IMR-90 (cell line): Measurements from ENCODE around the gene HIVEP3. TPM values are rescaled to one million over a fixed set of nuclear protein-coding genes. Genes with fewer than 3 reads are reported as not detected.

Experiments
- ATAC-seq: fragments of 200-7000 bp; cut with Tn5 transposase; 2 replicates; pipeline ENCODE4 v1.9.1; 2020; ENCODE audit warnings: low read depth, mild to moderate bottlenecking, moderate library complexity
- BruUV-seq: library from RNA; stranded (reverse); fragments of 400-500 nt; replicated peaks from 2 replicates; lab custom pipeline; 2021; lab: Mats Ljungman, UMichigan
- CTCF ChIA-PET: fragments of 300-600 bp; formaldehyde crosslinking; extraction: SDS; loops from one replicate; lab custom pipeline; 2021; ENCODE audit warnings: antibody characterized with exemption; lab: Yijun Ruan, JAX
- POLR2A ChIA-PET: fragments of 300-600 bp; sonication (Branson Sonifier 250); formaldehyde crosslinking; loops from one replicate; lab custom pipeline; 2022; ENCODE audit warnings: antibody characterized with exemption; ENCODE audit not compliant: unreplicated experiment; lab: Charles Lee
- DNase-seq: peaks from one replicate; pipeline ENCODE4 v3.0.0; 2013
- H2AFZ ChIP-seq: replicated peaks from 2 replicates; pipeline ENCODE3; 2013; ENCODE audit warnings: low read length, mild to moderate bottlenecking; ENCODE audit not compliant: poor library complexity
- H2AK5ac ChIP-seq: 2 replicates; pipeline ENCODE4 v1.6.1; 2013; ENCODE audit warnings: low read depth, low read length, inconsistent platforms
- H2AK9ac ChIP-seq: replicated peaks from 2 replicates; pipeline ENCODE3; 2013; ENCODE audit warnings: mild to moderate bottlenecking, low read depth, low read length, moderate library complexity; ENCODE audit not compliant: poor library complexity
- H2BK120ac ChIP-seq: 2 replicates; pipeline ENCODE4 v1.6.1; 2013; ENCODE audit warnings: low read depth, low read length, inconsistent platforms
- H2BK15ac ChIP-seq: 3 replicates; pipeline ENCODE4 v1.6.1; 2013; ENCODE audit warnings: low read depth, low read length, inconsistent platforms
- H2BK20ac ChIP-seq: 2 replicates; pipeline ENCODE4 v1.6.1; 2013; ENCODE audit warnings: low read depth, mild to moderate bottlenecking, inconsistent platforms, low read length, moderate library complexity
- H2BK5ac ChIP-seq: 2 replicates; pipeline ENCODE4 v1.6.1; 2013; ENCODE audit warnings: mild to moderate bottlenecking, low read depth, low read length, inconsistent platforms; ENCODE audit not compliant: poor library complexity, severe bottlenecking
- H3K14ac ChIP-seq: replicated peaks from 2 replicates; pipeline ENCODE4 v1.6.1; 2013; ENCODE audit warnings: low read depth, low read length, inconsistent platforms
- H3K18ac ChIP-seq: 2 replicates; pipeline ENCODE4 v1.6.1; 2013; ENCODE audit warnings: low read depth, low read length, control low read depth
- H3K23ac ChIP-seq: 2 replicates; pipeline ENCODE4 v1.6.1; 2013; ENCODE audit warnings: low read depth, low read length, inconsistent platforms
- H3K27ac ChIP-seq: 2 replicates; pipeline ENCODE4 v1.5.1; 2013; ENCODE audit warnings: mild to moderate bottlenecking, control low read depth, low read length; ENCODE audit not compliant: insufficient read depth
- H3K27me3 ChIP-seq: 2 replicates; pipeline ENCODE4 v1.6.1; 2013; ENCODE audit warnings: low read length; ENCODE audit not compliant: control insufficient read depth, insufficient read depth
- H3K36me3 ChIP-seq: 2 replicates; pipeline ENCODE4 v1.6.1; 2013; ENCODE audit warnings: low read length, mixed read lengths; ENCODE audit not compliant: control insufficient read depth, insufficient read depth
- H3K4ac ChIP-seq: 2 replicates; pipeline ENCODE4 v1.6.1; 2013; ENCODE audit warnings: low read depth, low read length, inconsistent platforms
- H3K4me1 ChIP-seq: 2 replicates; pipeline ENCODE4 v1.6.1; 2013; ENCODE audit warnings: low read length, mixed read lengths; ENCODE audit not compliant: control insufficient read depth, insufficient read depth
- H3K4me2 ChIP-seq: 2 replicates; pipeline ENCODE4 v1.6.1; 2013; ENCODE audit warnings: low read depth, mild to moderate bottlenecking, control low read depth, low read length, moderate library complexity
- H3K4me3 ChIP-seq: 2 replicates; pipeline ENCODE4 v1.5.1; 2013; ENCODE audit warnings: low read depth, mild to moderate bottlenecking, control low read depth, low read length, moderate library complexity; ENCODE audit not compliant: insufficient read depth
- H3K56ac ChIP-seq: 2 replicates; pipeline ENCODE4 v1.6.1; 2013; ENCODE audit warnings: low read length, inconsistent platforms; ENCODE audit not compliant: insufficient read depth; ENCODE audit errors: extremely low read depth
- H3K79me1 ChIP-seq, 2 experiments: 2 replicates each; pipeline ENCODE4 v1.6.1; 2013; ENCODE audit warnings: low read length in 2 of 2, inconsistent platforms in 1 of 2, low read depth in 1 of 2
- H3K9ac ChIP-seq: 2 replicates; pipeline ENCODE4 v1.6.1; 2013; ENCODE audit warnings: low read depth, low read length, control low read depth
- H3K9me1 ChIP-seq: 2 replicates; pipeline ENCODE4 v1.6.1; 2013; ENCODE audit warnings: low read length, inconsistent platforms; ENCODE audit not compliant: insufficient read depth
- H3K9me3 ChIP-seq: 2 replicates; pipeline ENCODE4 v1.6.1; 2013; ENCODE audit warnings: low read length; ENCODE audit not compliant: control insufficient read depth, insufficient read depth
- H4K20me1 ChIP-seq: 2 replicates; pipeline ENCODE4 v1.6.1; 2013; ENCODE audit warnings: low read length, inconsistent platforms; ENCODE audit not compliant: insufficient read depth
- H4K5ac ChIP-seq: 2 replicates; pipeline ENCODE4 v1.6.1; 2013; ENCODE audit warnings: mild to moderate bottlenecking, low read depth, low read length, control low read depth
- H4K8ac ChIP-seq, 2 experiments: 2 replicates each; pipeline ENCODE4 v1.6.1; 2013; ENCODE audit warnings: low read depth in 2 of 2, low read length in 2 of 2, control low read depth in 1 of 2, inconsistent platforms in 1 of 2
- H4K91ac ChIP-seq: 2 replicates; pipeline ENCODE4 v1.6.1; 2013; ENCODE audit warnings: low read depth, low read length, inconsistent platforms; ENCODE audit not compliant: insufficient read depth
- BHLHE40 ChIP-seq: fragments of 150-350 bp; IDR thresholded peaks from 2 replicates; pipeline ENCODE4 v1.6.1; 2016; ENCODE audit warnings: mild to moderate bottlenecking, low read depth, low read length
- CEBPB ChIP-seq: IDR thresholded peaks from 2 replicates; pipeline ENCODE4 v1.6.1; 2012; ENCODE audit warnings: low read depth, low read length, improper control_type of control experiment
- CHD1 ChIP-seq: IDR thresholded peaks from 2 replicates; pipeline ENCODE4 v1.6.1; 2012; ENCODE audit warnings: low read depth, low read length, improper control_type of control experiment
- CTCF ChIP-seq: conservative IDR thresholded peaks from 2 replicates; pipeline ENCODE4 v1.5.1; 2012; ENCODE audit warnings: mild to moderate bottlenecking, low read depth, low read length, improper control_type of control experiment
- ELK1 ChIP-seq: fragments of 150-350 bp; IDR thresholded peaks from 2 replicates; pipeline ENCODE4 v1.6.1; 2016; ENCODE audit warnings: low read depth, mild to moderate bottlenecking, low read length, moderate library complexity, borderline replicate concordance
- FOS ChIP-seq: fragments of 150-350 bp; IDR thresholded peaks from 2 replicates; pipeline ENCODE4 v1.6.1; 2016; ENCODE audit warnings: low read depth, low read length
- MAFK ChIP-seq: IDR thresholded peaks from 2 replicates; pipeline ENCODE4 v1.6.1; 2012; ENCODE audit warnings: low read depth, low read length, improper control_type of control experiment
- MXI1 ChIP-seq: IDR thresholded peaks from 2 replicates; pipeline ENCODE4 v1.6.1; 2012; ENCODE audit warnings: low read depth, mild to moderate bottlenecking, low read length, moderate library complexity, borderline replicate concordance
- POLR2A ChIP-seq: IDR thresholded peaks from 2 replicates; pipeline ENCODE4 v1.6.1; 2012; ENCODE audit warnings: mild to moderate bottlenecking, low read depth, low read length
- RAD21 ChIP-seq: IDR thresholded peaks from 2 replicates; pipeline ENCODE4 v1.6.1; 2012; ENCODE audit warnings: low read length, improper control_type of control experiment
- RCOR1 ChIP-seq: IDR thresholded peaks from 2 replicates; pipeline ENCODE4 v1.6.1; 2012; ENCODE audit warnings: mild to moderate bottlenecking, low read length, improper control_type of control experiment; ENCODE audit not compliant: insufficient replicate concordance
- RFX5 ChIP-seq: IDR thresholded peaks from 2 replicates; pipeline ENCODE4 v1.8.0; 2012; ENCODE audit warnings: low read depth, mild to moderate bottlenecking, low read length, moderate library complexity
- SMC3 ChIP-seq: fragments of 150-350 bp; IDR thresholded peaks from 2 replicates; pipeline ENCODE4 v1.6.1; 2016; ENCODE audit warnings: low read depth, mild to moderate bottlenecking, antibody characterized with exemption, low read length, moderate library complexity
- USF2 ChIP-seq: fragments of 150-350 bp; IDR thresholded peaks from 2 replicates; pipeline ENCODE4 v1.6.1; 2017; ENCODE audit warnings: mild to moderate bottlenecking, antibody characterized with exemption, low read length, low read depth
- whole genome bisulfite sequencing, 2 experiments: methylation state at CpG; one replicate each; pipeline versions ENCODE4 v1.1.5 to v1.1.7; 2013; ENCODE audit warnings: missing lambda C conversion rate in 2 of 2; ENCODE audit not compliant: insufficient read length in 1 of 2; ENCODE audit errors: extremely low coverage in 2 of 2; 5-methylcytosine and 5-hydroxymethylcytosine counted together
- dilution Hi-C: fragments of 300-500 bp; cut with HindIII; formaldehyde crosslinking; loops from one replicate; pipeline ENCODE4 v1.14.3; 2018; ENCODE audit warnings: low sequenced_read_pairs; ENCODE audit not compliant: unreplicated experiment
- in situ Hi-C: fragments of 300-500 bp; cut with MboI; formaldehyde crosslinking; loops from 3 replicates; pipeline ENCODE4 v1.14.3; 2019; ENCODE audit warnings: low sequenced_read_pairs, inconsistent platforms, mixed read lengths
- intact Hi-C: fragments of 100-400 bp; cut with micrococcal nuclease; formaldehyde crosslinking; loops from 2 replicates; pipeline ENCODE4 v1.10.0; 2022
- polyA plus RNA-seq, 3 experiments: library from polyadenylated mRNA; depleted of rRNA; stranded (reverse); fragments of >200 nt; gene quantifications; 2 replicates each; pipeline ENCODE4 v1.2.3, GENCODE V29; 2012; ENCODE audit warnings: low replicate concordance in 1 of 3
- total RNA-seq: library from RNA; depleted of rRNA; stranded (reverse); fragments of >200 nt; gene quantifications from 2 replicates; pipeline ENCODE4 v1.2.3, GENCODE V29; 2012

HIVEP3 gene
- total and polyA plus RNA-seq, 2 of the 4 experiments (the other 2 are of a cell fraction): 1.4 to 4.0 TPM

DNA sequence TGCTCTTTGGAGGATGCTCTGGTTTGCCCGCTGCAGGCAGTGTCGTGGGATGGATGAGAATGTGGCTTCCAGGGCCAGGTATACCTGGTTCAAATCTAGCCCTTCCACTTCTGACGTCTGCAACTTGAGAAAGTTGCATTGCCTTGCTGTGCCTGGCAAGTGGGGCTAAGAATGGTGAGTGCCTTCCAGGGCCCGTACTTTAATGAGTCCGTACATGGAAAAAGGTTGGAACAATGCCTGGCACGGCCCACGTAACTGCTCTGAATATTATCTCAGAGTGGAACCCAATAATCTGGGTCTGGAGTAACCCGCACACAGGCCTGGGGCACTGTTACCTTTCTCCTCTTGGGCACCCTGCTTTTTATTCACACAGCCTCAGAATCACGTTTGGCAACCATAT, 287.6 kb downstream of the HIVEP3 start:
- BruUV-seq: no TSS peak

More for the DNA sequence above, 287.6 kb downstream of the HIVEP3 start:
- peaks cover 28 to 45% of the 10 kb centered on the region in 2 experiments; a peak in 3 of 4 replicates for H3K79me1 ChIP-seq
- ATAC-seq: no peak
- ChIA-PET POLR2A (no interaction called here), CTCF (no interaction called here)
- H3K27me3 ChIP-seq: no peaks in the 10 kb centered on the region
- in situ Hi-C loops (no loop called here), intact Hi-C loops (no loop called here), dilution Hi-C loops (no loop called here)
- H2AK5ac ChIP-seq: peak overlapping the region; percentile 44
- peaks cover 23% of the 10 kb centered on the region for H3K4me1 ChIP-seq
- no peak overlapping the region for H3K27ac ChIP-seq
- H2BK120ac ChIP-seq: peak overlapping the region; percentile 4; the same call in 1 of the 2 replicates
- H4K20me1 ChIP-seq: peaks cover 8% of the 10 kb centered on the region
- peak overlapping the region; percentile 14; the same call in 1 of the 2 replicates for H2BK20ac ChIP-seq
- H3K18ac ChIP-seq: no peak overlapping the region
- H3K9ac ChIP-seq: no peak overlapping the region
- H2BK15ac ChIP-seq: no peak overlapping the region
- no peak overlapping the region for H2AFZ ChIP-seq
- H3K36me3 ChIP-seq: no peaks in the 10 kb centered on the region
- no peak overlapping the region for H3K14ac ChIP-seq
- no peak overlapping the region for H3K56ac ChIP-seq
- no peak overlapping the region for H3K4me3 ChIP-seq
- no peak overlapping the region for H4K91ac ChIP-seq
- no peak overlapping the region for H2AK9ac ChIP-seq
- H3K4ac ChIP-seq: no peak overlapping the region
- DNase-seq: no peak
- no peak overlapping the region for H4K5ac ChIP-seq
- peaks cover 20% of the 10 kb centered on the region for H3K9me1 ChIP-seq
- H2BK5ac ChIP-seq: no peak overlapping the region
- TF ChIP-seq RAD21 (no peak), RFX5 (no peak), USF2 (no peak), MXI1 (no peak), MAFK (no peak), FOS (no peak), BHLHE40 (no peak), CTCF (no peak), CHD1 (no peak), SMC3 (no peak), CEBPB (no peak), POLR2A (no peak), ELK1 (no peak), RCOR1 (no peak)
- no peak overlapping the region for H3K4me2 ChIP-seq
- no peak overlapping the region for H3K23ac ChIP-seq
- H4K8ac ChIP-seq: no peak overlapping the region
- WGBS, 2 experiments: 94% methylated on average over 8 of the region's 9 CpGs; no CpG with 5 or more reads in 1 of the 2 experiments
- H3K9me3 ChIP-seq: no peaks in the 10 kb centered on the region
